ENCODE results near the gene NBPF9. TPM values are rescaled to one million over a fixed set of nuclear protein-coding genes. Genes with fewer than 3 reads are reported as not detected.
"Not testable (repeated sequence)": the region's sequence is repeated elsewhere in the genome, so short reads cannot be mapped to it uniquely, and the experiment has no call there.

The NBPF9 gene, protein sequence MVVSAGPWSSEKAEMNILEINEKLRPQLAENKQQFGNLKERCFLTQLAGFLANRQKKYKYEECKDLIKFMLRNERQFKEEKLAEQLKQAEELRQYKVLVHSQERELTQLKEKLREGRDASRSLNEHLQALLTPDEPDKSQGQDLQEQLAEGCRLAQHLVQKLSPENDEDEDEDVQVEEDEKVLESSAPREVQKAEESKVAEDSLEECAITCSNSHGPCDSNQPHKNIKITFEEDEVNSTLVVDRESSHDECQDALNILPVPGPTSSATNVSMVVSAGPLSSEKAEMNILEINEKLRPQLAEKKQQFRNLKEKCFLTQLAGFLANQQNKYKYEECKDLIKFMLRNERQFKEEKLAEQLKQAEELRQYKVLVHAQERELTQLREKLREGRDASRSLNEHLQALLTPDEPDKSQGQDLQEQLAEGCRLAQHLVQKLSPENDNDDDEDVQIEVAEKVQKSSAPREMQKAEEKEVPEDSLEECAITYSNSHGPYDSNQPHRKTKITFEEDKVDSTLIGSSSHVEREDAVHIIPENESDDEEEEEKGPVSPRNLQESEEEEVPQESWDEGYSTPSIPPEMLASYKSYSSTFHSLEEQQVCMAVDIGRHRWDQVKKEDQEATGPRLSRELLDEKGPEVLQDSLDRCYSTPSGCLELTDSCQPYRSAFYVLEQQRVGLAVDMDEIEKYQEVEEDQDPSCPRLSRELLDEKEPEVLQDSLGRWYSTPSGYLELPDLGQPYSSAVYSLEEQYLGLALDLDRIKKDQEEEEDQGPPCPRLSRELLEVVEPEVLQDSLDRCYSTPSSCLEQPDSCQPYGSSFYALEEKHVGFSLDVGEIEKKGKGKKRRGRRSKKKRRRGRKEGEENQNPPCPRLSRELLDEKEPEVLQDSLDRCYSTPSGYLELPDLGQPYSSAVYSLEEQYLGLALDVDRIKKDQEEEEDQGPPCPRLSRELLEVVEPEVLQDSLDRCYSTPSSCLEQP (N-terminal part only)
- polyA plus RNA-seq (2013, experiment 1 of 2; ENCODE audit: insufficient read length), result 18.4 TPM
- polyA plus RNA-seq (2013, experiment 2 of 2; ENCODE audit: insufficient read length), result 17.5 TPM

- DNase-seq, result peak; percentile 32
Measured at GRCh38 chr1:149103109-149104081, at the start of gene NBPF9. TSS of gene NBPF9 (minus strand) at chr1:149103551. CDS start at chr1:149082139, 21,412 bp downstream.

DNA sequence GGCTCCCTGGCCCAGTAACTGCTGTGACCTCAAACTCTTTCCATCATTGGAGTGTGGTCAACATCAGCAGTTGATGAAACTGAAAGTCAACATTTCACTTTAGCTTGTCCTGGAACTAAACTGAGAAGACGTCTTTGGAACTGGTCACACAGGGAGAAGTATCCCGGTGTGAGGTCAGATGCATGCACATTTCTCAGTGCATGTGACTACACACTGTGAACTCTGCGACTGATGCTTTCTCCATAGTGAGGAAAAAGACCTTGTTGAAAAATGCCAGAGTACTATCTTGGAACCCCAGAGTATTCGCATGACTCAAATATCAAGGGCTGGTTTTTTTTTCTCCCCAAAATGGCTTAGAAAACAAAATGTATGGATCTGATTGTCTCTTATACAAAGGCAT is 46.6 kb upstream of the NBPF9 start:
- DNase-seq, result peak; percentile 39

- DNase-seq, result not testable (repeated sequence)
Measured at GRCh38 chr1:149137585-149137984, 34.2 kb upstream of the NBPF9 start.

DNA sequence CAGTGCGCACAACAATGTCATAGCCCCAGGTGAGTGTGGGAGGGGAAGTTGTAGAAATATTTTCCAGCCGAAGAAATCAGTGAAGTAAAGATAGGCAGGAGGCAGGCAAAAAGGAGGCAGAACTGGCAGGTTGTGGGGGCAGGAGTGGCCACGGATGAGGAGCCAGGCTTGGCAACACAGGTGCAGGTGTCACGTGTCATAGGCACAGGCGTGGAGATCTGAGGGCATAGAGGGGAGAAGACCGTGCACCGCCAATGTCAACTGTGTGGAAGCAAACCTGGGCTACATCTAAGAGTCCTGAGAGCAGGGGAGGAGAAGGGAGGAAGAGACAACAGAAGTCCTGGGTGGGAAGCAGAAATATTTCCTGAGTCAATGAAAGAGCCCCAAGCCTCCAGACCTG is 27.6 kb upstream of the NBPF9 start:
- DNase-seq, result not testable (repeated sequence)

GRCh38 chr1:149129245-149129644 is 25.9 kb upstream of the NBPF9 start:
- not testable (repeated sequence) for DNase-seq

DNA sequence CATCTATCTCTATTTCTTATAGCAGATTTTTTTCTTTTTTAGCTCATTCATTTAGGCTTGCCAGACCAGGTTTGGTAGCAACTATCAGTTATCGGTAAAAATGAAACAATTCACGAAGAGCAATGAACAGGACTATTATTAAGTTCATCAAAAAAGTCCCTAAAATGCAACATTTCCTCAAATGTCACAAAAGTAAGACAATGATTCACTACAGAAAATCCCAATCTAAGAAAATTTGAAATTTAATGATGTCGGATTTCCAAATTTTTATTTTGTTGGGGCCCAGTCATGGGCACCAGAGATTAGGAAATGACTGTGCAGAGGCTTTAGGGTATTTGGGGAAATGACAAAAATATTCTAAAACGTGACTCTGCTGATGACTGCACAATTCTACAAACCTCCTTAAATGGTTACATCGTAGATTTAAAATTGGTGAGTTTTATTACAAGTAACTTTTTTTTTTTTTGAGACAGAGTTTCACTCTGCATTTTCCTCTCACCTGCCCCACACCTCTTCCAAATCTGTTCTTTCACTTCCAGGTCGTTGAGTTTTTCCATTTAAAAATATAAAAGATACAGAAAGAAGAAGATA is 23.3 kb upstream of the NBPF9 start:
- not testable (repeated sequence) for DNase-seq

DNA sequence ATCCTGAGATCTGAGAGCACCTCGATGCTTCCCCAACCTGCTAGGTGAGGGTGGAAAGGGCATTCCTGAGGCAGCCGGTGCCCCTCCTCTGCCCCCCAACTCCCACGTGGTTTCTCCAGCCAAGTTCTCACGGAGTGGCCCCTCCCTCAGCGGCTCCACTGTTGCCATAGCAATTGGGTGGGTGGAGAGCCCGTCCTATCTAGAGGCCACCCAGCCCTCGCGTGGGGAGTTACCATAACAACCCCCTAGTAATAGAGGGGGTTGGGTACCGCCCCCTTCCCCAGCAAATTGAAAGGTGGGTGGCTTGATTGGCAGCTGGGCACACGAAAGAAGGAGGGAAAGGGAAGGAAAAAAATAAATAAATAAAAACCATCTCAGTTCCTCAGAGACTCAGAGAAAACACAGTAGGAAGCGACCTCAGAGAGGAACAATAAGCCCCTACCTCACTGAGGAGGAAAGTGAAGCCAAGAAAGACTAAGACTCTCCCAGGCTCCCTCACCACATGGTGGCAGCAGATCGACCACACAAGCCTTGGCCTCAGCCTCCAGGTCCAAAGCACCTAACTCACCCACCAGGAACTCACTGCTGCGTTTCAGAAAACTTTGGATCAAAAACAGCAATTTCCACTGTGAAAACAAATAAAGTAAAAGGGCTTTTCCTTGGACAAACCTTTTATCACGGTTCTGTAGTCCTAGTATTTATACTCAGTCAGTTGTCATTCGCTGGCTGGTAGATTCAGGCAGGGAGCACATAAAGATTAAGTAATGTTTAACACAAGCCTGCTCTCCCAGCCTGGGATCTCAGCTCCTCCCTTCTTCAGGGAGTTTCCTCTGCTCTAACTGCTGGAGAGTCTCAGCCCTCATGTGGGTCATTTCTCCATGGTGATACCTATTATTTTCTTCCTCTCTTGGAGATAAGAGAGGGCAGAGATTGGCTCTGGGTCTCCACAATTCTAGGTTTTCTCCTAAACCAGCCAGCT is 20.9 kb upstream of the NBPF9 start:
- peak; percentile 0 for DNase-seq

GRCh38 chr1:149112828-149113227 is 9.5 kb upstream of the NBPF9 start:
- DNase-seq, result not testable (repeated sequence)

- not testable (repeated sequence) for DNase-seq
Measured at GRCh38 chr1:149110343-149110742, 7.0 kb upstream of the NBPF9 start.

GRCh38 chr1:149102574-149102973 is 777 bp downstream of the NBPF9 start:
- DNase-seq, result not testable (repeated sequence)

DNA sequence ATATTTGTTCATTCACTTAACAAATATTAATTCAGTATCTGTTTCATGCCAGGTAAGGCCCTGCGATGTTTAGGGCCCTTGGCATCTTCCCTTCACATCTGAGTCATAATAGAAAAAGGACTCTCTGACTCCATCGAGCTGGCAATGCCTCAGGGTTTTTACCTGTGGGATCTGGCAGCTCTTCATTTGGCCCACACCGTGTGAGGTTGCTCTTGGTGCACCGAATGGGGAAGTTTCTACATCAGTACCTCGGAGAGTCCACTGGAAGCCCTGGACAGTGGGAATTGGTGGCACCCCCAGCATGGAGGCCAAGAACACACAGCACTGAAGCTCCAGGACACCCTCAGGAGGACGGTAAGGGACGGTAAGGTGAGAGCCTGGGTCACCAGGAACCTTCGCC is 5.1 kb downstream of the NBPF9 start:
- DNase-seq, result not testable (repeated sequence)

GRCh38 chr1:149093155-149093554 is 10.2 kb downstream of the NBPF9 start:
- not testable (repeated sequence) for DNase-seq

GRCh38 chr1:149075505-149076127 is 27.7 kb downstream of the NBPF9 start:
- not testable (repeated sequence) for DNase-seq

DNA sequence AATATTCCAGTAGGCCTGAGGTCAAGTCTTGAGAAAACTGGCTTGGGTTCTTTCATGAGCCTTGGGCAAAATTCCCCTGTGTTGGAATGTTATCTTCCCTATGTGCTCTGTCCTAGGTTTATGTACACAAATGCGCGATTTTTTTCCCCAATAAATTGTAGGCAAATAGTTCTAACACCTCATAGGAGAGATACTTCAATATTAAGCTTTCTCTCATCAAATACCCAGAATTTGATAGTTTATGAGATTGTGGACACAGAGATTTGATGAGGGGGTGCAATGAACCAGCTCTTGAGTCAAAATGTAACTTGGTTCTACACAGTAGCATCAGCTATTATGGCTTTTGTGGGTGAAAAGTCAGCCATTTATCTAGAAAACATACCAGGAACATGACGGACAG is 38.7 kb downstream of the NBPF9 start:
- not testable (repeated sequence) for DNase-seq

DNA sequence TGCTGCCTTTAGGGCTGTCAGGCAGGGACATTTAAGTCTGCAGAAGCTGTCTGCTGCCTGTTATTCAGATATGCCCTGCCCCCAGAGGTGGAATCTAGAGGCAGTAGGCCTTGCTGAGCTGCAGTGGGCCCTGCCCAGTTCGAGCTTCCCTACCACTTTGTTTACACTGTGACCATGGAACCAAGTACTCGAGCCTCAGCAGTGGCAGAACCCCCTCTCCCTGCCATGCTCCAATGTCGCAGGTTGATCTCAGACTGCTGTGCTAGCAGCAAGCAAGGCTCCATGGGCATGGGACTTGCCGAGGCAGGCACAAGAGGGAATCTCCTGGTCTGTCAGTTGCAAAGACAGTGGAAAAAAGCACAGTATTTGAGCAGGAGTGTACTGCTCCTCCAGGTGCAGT is 60.3 kb downstream of the NBPF9 start:
- DNase-seq, result not testable (repeated sequence)

GRCh38 chr1:149033916-149034315 is 69.4 kb downstream of the NBPF9 start:
- not testable (repeated sequence) for DNase-seq

DNA sequence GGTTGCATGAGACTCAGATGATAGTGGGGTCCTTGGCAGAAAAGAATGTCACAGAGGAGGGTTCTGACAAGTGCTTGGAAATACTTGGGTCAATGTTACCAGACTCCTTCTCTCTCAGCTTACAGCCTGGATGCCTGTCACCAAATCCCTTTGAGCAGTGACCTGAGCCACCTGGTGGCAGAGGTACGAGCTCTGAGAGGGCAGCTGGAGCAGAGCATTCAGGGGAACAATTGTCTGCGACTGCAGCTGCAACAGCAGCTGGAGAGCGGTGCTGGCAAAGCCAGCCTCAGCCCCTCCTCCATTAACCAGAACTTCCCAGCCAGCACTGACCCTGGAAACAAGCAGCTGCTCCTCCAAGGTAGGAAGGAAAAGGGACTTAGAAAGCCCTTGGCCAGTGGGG is 79.0 kb downstream of the NBPF9 start:
- DNase-seq, result not testable (repeated sequence)

DNA sequence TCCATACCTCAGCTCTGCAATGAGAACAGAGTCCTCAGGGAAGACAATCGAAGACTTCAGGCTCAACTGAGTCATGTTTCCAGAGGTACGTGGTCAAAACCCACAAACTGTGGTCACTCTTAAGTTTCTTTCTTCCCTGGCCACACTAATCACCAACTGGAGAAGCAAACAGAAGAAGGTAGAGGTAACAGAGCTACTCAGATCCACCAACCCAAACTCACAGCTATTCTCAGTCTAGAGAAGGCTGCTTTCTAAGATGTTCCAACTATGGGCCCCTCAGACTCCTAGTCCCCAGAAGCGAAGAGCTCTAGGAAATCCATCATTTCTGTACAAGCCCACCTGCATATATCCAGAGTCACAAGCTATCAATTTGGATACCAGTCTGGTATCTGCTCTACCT is 84.8 kb downstream of the NBPF9 start:
- not testable (repeated sequence) for DNase-seq

DNA sequence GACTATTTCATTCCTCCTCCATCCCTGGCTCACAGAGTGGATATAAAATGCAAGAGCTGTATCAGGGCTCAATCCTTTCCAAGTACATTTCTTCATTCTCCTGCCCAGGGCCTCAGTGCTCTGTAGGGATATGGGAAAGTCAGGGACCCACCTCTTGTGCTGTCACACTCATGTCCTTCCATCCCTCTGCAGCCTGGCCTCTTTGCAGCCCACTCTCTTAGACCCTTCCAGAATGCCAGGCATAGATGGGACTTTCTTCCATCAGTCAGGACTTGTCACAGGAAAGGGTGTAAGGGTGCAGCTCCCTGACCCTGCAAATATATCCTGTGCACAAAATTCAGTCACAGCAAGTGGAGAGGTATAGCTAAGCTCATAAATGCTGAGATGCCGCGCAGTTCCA is 86.7 kb downstream of the NBPF9 start:
- not testable (repeated sequence) for DNase-seq
